GM21723 (cell line): ENCODE results near the gene GH2.
"Not testable (repeated sequence)": the region's sequence is repeated elsewhere in the genome, so short reads cannot be mapped to it uniquely, and the experiment has no call there.

Experiments
- ATAC-seq: cut with Tn5 transposase; IDR thresholded peaks from one replicate; pipeline ENCODE4 v1.9.1; 2021; ENCODE audit warnings: mild to moderate bottlenecking, moderate library complexity; ENCODE audit not compliant: unreplicated experiment

GH2 gene

DNA sequence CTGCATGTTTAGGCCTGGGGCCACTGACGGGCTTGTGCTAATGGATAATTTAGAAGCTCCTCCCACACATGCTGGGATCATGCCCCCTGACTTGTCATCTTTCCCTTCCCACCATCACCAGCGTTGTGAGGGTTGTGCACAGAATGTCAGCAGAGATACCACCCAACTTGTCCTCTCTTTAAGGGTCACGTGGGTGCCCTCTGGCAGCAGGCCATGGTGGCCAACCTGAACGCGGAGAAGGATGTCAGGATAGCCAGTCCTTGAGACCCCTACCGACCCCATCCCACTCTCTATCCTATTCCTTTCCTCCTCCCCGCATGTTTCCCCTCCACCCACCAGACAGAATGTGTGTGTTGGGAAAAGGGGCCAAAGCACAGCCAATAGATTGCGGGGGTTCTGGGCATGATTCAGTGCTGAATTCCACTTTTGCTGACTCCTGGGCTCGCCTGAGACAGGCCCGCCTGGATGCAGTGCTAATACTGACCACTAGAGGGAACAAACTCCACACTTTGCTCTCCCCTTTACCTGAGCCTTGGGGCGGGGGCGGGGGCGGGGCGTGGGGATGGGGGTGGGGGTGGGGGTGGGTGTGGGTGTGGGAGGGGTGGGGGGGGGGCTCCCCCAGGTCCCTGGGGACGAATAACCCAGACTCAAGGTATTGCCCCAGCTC lies at the start of gene GH2:
Gene GH2 (minus strand): TSS at position 10 of the 667 bp plus-strand sequence. CDS start 143 bp downstream, outside the sequence.
- no peak for ATAC-seq

DNA sequence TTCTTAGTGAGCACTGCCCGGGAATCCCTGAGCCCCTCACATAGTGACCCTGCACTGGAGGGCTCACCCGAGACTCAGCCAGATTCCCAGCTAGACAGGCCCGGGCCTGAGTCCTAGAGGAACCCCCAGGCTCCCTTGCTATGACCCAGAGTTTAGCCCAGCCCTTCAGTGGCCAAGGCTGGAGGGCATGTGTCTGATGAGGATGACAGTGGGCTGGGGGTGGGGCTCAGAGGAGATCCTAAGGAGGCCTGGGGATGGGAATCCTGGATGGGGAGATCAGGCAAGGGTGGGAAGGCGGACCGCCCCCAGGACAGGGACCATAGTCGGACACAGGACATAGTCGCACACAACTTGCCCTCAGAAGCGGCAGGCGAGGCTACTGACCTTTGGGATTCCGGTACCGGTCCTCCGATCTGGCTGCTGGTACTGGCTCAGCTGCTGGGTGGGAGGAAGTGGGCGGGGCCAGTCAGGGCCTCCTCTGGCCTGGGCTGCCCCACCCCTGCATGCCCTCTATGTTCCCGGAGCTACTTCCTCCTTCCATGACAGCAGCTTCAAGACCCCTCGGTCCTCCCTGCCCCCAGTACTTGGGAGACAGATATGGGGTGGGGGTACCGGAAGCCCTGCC lies 49.3 kb upstream of the GH2 start:
- ATAC-seq = peak; percentile 42

DNA sequence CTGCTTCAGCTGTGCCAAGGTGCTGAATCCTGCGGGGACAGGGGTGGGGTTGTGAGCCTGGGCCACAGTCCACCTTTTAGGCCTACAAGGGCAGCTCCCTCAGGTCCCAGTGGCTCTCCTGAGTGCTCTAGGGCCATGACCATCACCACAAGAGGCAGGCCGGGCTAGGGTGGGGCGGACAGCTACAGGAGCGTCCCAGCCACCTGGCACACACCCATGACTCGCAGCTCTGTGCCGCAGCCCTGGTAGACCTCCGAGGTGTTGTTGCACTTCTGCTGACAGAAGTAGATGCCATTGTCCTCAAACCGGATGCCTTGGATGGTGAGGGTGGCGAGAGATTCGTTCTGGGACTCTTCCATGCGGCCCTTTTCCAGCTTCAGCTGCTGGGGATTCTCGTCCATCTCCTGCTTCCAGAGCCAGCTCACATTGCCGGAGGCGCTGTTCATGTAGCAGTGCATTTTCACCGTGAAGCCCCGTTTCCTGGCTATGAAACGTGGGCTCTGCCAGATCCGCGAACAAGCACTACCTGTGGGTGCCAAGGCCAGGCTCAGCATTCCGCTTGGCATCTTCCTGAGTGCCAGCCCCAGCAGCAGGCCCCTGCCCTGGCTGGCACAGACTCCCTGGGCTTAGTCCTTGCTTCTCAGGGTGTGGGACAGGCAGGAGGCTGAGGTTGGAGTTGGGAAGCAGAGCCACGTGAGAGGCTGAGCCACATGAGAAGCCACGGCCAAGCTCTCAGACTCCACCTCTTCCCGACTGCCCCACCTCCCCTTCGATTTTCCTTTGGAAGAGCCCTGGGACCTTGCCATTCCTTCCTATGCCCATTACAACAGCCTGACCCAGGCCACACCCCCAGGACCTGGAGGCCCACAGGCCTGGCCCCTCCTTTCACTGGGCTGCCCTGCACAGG lies 48.4 kb upstream of the GH2 start:
- ATAC-seq = no peak

DNA sequence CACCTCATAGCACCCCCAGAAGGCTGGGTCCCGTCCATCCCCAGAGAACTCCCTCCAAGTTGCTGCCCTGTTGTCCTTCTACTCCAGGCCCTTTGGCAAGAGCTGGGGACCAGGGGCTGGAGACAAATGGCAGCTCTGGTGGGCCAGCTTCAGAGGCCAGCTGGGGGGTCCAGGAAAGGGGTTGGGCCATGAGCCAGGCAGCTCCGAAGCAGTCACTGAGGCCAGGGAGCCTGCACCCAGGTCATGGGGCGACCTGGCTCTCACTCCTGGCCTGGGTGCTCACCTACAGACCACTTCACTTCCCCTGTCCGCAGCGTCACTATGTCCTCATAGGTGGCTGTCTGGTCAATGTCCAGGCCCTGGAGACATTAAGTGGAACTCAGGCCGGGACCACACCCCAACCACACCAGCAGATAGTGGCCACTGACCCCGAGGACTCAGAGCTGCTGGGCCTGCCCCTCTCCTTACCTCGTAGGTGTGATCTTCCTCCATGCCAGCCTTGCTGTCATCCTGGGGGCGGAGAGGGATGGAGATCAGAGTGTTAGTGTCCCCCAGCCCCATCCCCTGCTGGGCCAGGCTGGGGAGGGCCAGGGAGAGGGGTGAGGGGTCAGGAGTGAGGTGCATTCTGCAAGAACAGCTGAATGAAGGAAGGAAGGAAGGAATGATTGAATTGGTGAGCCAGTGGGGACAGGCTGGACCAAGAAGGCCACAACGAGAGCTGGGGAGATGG lies 47.4 kb upstream of the GH2 start:
- ATAC-seq = no peak

DNA sequence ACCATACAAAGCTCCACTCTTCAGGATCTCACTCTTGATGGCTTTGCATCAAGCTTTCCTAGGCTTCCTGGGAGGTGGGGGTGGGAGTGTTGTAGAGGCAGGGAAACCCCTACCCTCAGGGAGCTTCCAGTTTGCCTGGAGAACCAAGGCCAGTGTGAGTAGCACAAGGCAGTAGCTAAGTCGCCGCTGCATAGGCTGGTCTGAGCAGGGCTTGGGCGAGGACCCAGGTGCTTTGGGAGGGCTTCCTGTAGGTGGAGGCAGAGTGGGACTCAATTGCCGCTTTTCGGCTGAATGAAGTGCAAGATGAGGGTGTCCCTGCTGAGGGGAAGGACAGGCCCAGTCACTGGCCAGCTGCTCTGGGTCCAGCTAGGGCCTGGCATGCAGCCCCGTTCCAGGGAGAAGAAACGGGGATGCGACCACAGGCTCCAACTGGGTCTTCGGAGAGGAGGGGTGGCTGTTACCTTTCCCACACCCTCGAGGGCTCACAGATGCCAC lies 46.5 kb upstream of the GH2 start:
- ATAC-seq = no peak

DNA sequence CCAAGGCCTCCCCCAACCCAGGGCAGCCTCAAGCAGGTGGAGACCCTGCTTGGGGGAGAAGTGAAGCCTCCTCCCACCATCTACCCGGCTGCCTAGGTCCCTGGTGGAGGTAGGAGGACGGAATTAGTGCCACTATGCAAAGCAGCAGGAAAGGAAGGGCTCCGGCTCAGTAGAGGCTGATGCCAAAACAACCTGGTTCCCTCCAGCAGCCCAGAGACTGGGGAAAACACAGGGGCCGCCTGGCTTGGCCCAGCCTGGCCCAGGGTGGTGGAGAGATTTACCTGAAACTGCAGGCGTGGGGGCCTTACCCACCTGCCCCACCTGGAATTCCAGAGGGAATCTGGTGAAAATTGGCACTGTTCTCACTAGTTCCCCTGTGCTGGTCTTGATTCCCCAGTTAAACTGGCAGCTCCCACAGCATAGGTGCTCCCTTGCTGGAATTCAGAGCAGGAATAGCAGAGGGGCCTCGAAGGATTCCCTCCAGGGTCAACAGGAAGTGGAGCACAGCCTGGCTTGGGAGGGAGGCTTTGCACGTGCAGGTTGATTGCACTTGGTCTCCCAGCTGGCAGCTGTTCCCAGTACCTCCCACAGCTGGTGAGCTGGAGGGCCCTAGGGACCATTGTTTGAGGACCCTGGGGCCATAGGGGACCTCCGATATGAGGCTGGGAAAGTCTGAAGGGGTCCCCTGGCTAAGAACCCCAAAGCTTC lies 45.9 kb upstream of the GH2 start:
- no peak for ATAC-seq

DNA sequence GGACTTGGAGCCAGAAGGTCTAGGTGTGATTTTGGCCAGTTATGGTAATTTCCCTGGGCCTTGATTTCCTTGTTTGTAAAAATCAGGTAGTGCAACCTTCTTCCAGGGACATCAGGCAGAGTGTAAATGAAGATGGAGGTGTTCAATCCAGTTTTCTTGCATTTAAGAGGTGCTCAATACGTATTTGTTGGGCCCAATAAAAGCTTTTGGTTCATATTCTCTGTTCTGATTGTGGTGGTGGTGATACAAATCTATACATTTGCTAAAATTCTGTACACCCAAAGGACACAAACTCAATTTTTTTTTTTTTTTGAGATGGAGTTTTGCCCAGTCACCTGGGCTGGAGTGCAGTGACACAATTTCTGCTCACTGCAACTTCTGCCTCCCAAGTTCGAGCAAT lies 44.4 kb upstream of the GH2 start:
- no peak for ATAC-seq

DNA sequence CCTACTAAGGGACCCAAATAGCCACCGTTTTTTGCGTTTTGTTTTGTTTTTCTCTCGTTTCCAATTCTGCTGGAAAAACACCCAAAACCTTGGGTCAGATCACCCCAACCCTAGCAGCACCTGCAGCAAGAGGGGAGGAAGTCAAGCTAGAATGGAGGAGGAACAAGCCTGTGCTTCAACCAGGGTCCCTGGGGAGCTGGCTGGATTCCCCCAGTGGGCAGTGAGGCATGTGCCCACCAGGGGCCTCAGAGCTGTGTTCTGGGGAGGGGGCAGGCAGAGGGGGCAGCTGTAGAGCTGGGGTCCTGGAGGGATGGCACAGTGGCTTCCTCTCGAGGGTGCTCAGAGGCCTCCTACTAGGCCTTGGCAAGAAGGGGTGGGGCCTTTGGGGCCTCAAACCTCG lies 43.9 kb upstream of the GH2 start:
- ATAC-seq = no peak

DNA sequence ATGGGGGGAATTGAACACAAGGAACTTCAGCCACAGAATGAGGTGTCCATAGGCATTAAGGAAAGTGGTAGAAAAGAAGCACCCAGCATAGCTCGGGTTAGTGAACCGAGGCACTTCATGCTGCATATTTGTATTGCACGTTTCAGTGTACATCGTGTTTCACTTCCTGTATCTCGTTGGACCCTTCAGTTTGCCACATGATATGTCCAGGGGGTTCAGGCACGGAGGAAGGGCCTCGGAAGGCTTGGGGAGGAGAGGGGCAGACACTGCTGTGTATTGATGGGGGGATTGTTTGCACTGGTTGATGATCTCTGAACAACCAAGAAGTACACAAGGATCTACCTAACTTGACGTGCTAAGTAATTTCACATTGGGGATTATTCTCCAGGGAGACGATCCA lies 40.7 kb upstream of the GH2 start:
- ATAC-seq = peak; percentile 46

DNA sequence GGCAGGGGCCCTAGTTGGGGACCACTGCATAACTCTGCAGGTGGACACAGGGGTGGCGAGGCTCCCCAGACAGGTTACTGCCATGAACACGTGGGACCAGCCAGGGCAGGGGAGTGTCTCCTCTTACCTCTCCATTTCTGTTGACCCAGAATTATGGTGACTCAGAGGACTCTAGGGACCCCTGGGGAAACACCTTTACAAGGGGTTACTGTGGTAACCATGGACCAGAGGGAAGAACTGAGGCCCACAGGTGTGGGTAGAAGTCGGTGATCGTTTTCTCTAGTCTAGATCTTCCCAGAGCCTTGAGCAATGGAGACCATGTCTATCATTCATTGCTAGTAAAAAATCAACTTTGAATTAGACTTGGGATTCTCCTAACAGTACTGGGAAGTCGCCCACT lies 39.0 kb upstream of the GH2 start:
- not testable (repeated sequence) for ATAC-seq

DNA sequence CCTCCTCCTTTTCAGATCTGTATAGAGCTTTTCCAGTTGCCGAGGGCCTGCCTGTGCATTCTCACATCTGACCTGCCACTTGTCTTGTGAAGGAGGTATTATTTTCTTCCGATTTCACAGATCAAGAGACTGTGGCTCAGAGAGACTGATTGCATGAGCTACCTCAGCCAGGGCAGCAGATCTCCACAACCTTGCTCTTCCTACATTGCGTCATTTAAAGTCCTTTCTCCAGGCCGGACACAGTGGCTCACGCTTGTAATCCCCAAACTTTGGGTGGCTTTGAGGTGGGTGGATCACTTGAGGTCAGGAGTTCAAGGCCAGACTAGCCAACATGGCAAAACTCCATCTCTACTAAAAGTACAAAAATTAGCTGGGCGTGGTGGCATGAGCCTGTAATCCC lies 38.3 kb upstream of the GH2 start:
- not testable (repeated sequence) for ATAC-seq

DNA sequence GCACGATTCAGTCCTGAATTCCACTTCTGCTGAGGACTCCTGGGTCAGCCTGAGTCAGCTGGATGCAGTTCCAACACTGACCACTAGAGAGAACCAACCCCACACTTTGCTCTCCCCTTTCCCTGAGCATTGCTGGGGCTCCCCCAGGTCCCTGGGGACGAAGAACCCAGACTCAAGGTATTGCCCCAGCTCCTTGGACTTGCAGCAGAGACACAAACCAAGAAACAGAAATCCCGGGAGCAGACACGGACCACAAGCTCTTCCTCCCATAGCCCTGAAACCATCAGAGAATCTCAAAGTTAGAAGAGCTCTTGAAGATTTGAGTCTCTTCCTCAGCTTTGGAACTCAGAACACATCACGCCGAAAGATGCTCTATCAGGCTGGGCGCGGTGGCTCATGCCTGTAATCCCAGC lies 37.6 kb upstream of the GH2 start:
- ATAC-seq = peak; percentile 67

DNA sequence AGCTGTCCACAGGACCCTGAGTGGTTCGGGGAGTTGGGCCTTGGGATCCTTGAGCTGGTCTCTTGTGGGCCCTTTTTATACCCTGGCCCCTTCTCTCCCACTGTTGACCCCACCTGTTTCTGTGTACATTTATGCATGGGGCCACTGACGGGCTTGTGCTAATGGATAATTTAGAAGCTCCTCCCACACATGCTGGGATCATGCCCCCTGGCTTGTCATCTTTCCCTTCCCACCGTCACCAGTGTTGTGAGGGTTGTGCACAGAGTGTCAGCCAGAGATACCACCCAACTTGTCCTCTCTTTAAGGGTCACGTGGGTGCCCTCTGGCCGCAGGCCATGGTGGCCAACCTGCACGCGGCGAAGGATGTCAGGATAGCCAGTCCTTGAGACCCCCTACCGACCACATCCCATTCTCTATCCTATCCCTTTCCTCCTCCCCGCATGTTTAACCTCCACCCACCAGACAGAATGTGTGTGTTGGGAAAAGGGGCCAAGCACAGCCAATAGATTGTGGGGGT lies 37.1 kb upstream of the GH2 start, which contains the start of gene GH1:
Gene GH1 (minus strand): TSS at position 51 of the 517 bp plus-strand sequence. CDS start 63 bp downstream, outside the sequence.
- ATAC-seq = not testable (repeated sequence)

DNA sequence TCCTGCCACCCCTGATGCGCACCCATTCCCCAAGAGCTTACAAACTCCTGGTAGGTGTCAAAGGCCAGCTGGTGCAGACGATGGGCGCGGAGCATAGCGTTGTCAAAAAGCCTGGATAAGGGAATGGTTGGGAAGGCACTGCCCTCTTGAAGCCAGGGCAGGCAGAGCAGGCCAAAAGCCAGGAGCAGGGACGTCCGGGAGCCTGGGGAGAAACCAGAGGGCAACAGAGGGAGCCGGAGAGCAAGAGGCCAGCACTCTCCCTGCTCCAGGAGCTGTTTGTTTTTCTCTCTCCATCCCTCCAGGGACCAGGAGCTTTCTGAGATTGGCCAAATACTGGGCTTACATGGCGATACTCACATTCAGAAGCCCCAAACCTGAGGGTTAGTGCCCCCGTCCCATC lies 36.6 kb upstream of the GH2 start:
- ATAC-seq = no peak

DNA sequence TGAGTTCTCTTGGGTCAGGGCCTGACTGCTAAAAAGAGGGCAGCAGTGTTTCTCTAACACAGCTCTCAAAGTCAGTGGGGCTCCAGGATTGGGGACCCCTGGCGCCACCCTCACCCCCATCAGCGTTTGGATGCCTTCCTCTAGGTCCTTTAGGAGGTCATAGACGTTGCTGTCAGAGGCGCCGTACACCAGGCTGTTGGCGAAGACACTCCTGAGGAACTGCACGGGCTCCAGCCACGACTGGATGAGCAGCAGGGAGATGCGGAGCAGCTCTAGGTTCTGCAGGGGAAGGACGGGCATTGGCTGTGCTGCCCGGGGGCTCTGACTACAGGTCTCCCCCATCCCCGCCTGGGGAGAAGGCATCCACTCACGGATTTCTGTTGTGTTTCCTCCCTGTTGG lies 35.9 kb upstream of the GH2 start:
- no peak for ATAC-seq

DNA sequence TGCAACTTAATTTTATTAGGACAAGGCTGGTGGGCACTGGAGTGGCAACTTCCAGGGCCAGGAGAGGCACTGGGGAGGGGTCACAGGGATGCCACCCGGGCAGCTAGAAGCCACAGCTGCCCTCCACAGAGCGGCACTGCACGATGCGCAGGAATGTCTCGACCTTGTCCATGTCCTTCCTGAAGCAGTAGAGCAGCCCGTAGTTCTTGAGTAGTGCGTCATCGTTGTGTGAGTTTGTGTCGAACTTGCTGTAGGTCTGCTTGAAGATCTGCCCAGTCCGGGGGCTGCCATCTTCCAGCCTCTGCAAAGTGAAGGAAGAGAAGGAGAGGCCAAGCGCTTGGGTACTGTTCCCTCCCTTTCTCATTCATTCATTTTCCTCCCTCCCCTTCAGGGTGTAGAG lies 35.5 kb upstream of the GH2 start:
- not testable (repeated sequence) for ATAC-seq

DNA sequence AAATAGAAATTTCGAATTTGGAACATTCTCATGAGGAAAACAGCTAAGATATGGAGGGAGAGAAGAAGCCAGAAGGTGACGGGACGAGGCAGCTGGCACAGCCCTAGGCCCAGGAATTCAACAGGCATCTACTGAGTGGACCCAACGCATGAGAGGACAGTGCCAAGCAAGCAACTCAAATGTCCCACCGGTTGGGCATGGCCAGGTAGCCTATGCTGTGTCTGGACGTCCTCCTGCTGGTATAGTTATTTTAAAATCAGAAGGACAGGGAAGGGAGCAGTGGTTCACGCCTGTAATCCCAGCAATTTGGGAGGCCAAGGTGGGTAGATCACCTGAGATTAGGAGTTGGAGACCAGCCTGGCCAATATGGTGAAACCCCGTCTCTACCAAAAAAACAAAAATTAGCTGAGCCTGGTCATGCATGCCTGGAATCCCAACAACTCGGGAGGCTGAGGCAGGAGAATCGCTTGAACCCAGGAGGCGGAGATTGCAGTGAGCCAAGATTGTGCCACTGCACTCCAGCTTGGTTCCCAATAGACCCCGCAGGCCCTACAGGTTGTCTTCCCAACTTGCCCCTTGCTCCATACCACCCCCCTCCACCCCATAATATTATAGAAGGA lies 34.9 kb upstream of the GH2 start:
- ATAC-seq = no peak

DNA sequence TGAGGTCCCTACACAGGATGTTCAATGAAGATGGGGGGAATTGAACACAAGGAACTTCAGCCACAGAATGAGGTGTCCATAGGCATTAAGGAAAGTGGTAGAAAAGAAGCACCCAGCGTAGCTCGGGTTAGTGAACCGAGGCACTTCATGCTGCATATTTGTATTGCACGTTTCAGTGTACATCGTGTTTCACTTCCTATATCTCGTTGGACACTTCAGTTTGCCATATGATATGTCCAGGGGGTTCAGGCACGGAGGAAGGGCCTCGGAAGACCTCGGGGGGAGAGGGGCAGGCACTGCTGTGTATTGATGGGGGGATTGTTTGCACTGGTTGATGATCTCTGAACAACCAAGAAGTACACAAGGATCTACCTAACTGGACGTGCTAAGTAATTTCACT lies 34.0 kb upstream of the GH2 start:
- peak; percentile 52 for ATAC-seq

DNA sequence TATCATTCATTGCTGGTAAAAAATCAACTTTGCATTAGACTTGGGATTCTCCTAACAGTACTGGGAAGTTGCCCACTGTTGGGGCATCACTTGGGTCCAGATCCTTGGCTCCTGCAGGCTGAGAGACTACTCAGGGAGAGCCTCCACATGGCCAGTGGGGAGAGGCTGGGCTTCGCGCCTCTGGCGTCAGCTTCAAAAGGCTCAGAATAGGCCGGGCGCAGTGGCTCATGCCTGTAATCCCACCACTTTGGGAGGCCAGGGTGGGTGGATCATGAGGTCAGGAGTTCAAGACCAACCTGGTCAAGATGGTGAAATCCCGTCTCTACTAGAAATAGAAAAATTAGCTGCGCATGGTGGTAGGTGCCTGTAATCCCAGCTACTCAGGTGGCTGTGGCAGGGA lies 32.7 kb upstream of the GH2 start:
- ATAC-seq = no peak
